Suprapubic skin (tissue), 4 donors: ENCODE measurements around the gene CEP131.

Experiments
- POLR2A ChIP-seq, 2 donors: fragments of 450-650 bp; IDR thresholded peaks; one replicate each; pipeline ENCODE4 v1.6.1; 2017; ENCODE audit warnings: antibody characterized with exemption in 2 of 2, mild to moderate bottlenecking in 2 of 2, moderate library complexity in 2 of 2
- POLR2AphosphoS5 ChIP-seq, 3 donors: sonication (generic); formaldehyde crosslinking; IDR thresholded peaks; one replicate each; pipeline ENCODE4 v1.6.1; 2017; ENCODE audit warnings: antibody characterized with exemption in 3 of 3
- TF ChIP-seq, protein P1 (sequence below), 2 donors: fragments of 200-600 bp in 1 of 2; fragments of 450-650 bp in 1 of 2; sonication (generic) in 1 of 2; IDR thresholded peaks; one replicate each; pipeline ENCODE4 v1.5.1; 2016 to 2019; ENCODE audit warnings: antibody characterized with exemption in 2 of 2, mild to moderate bottlenecking in 1 of 2, moderate library complexity in 1 of 2

DNA sequence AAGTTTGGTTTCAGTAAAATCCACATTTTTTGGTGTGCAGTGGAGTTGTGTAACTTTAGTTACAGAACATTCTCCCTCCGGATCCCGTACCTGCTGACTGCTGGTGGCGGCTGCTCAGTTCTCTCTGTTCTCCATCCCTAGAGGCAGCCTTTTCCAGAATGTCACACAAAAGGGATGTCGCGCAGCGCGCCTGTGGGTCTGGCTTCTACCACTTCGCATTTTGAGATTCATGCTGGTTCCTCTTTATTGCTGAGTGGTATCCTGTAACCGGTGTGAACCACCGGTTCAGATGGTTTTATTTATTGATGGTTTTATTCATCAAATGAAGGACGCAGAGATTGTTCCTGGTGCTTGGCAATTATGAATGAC lies 981 bp upstream of the CEP131 start:
- TF ChIP-seq, protein P1, sequence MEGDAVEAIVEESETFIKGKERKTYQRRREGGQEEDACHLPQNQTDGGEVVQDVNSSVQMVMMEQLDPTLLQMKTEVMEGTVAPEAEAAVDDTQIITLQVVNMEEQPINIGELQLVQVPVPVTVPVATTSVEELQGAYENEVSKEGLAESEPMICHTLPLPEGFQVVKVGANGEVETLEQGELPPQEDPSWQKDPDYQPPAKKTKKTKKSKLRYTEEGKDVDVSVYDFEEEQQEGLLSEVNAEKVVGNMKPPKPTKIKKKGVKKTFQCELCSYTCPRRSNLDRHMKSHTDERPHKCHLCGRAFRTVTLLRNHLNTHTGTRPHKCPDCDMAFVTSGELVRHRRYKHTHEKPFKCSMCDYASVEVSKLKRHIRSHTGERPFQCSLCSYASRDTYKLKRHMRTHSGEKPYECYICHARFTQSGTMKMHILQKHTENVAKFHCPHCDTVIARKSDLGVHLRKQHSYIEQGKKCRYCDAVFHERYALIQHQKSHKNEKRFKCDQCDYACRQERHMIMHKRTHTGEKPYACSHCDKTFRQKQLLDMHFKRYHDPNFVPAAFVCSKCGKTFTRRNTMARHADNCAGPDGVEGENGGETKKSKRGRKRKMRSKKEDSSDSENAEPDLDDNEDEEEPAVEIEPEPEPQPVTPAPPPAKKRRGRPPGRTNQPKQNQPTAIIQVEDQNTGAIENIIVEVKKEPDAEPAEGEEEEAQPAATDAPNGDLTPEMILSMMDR (IDR thresholded peaks at IDR 0.05), result no peak
- TF ChIP-seq POLR2A (IDR thresholded peaks at IDR 0.05) (no peak), POLR2AphosphoS5 (IDR thresholded peaks at IDR 0.05) (no peak)
